Esophagus muscularis mucosa (tissue), 3 donors: ENCODE data around the gene GPC4.

ENCODE experiments used
- POLR2A ChIP-seq: fragments of 450-650 bp; IDR thresholded peaks from one replicate; pipeline ENCODE4 v1.6.1; 2017; ENCODE audit warnings: antibody characterized with exemption, moderate library complexity, mild to moderate bottlenecking, low read depth
- TF ChIP-seq, protein P1 (sequence below), 3 experiments: fragments of 200-600 bp in 2 of 3; fragments of 450-650 bp in 1 of 3; sonication (generic) in 2 of 3; IDR thresholded peaks; one replicate each; pipeline ENCODE4 v1.5.1; 2017 to 2019; ENCODE audit warnings: antibody characterized with exemption in 3 of 3, mild to moderate bottlenecking in 2 of 3, moderate library complexity in 1 of 3

DNA sequence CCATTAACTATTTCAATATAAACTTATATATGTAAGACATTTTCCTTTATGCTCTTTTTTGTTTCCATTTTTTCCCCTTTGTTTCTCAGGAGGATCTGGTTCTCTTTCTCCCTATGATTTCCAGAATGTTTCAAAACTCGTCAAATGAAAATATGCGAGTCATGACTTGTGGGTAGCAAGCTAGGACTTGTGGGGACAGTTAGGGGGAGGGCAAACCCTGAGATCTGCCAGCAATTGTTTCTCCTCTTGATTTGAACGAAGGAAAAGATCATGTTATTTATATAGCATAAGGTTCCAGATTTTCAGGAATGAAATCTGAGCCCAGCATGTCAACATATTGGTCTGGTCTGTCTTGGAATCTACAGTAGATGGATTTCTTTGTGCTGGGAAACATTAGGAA is 28.9 kb upstream of the GPC4 start:
- TF ChIP-seq, protein P1, sequence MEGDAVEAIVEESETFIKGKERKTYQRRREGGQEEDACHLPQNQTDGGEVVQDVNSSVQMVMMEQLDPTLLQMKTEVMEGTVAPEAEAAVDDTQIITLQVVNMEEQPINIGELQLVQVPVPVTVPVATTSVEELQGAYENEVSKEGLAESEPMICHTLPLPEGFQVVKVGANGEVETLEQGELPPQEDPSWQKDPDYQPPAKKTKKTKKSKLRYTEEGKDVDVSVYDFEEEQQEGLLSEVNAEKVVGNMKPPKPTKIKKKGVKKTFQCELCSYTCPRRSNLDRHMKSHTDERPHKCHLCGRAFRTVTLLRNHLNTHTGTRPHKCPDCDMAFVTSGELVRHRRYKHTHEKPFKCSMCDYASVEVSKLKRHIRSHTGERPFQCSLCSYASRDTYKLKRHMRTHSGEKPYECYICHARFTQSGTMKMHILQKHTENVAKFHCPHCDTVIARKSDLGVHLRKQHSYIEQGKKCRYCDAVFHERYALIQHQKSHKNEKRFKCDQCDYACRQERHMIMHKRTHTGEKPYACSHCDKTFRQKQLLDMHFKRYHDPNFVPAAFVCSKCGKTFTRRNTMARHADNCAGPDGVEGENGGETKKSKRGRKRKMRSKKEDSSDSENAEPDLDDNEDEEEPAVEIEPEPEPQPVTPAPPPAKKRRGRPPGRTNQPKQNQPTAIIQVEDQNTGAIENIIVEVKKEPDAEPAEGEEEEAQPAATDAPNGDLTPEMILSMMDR (IDR thresholded peaks at IDR 0.05), result no peak
- TF ChIP-seq POLR2A, result no peak
